Ascending aorta (tissue), 2 donors: Measurements from ENCODE around the gene CAMTA1. TPM values are rescaled to one million over a fixed set of nuclear protein-coding genes. Genes with fewer than 3 reads are reported as not detected.

Experiments
- DNase-seq, 2 donors: peaks; one replicate each; pipeline ENCODE4 v3.0.0-alpha.2; 2019; ENCODE audit warnings: low spot score in 2 of 2
- H3K27ac ChIP-seq, 2 donors: fragments of 200-600 bp; sonication (generic); one replicate each; pipeline ENCODE4 v1.5.1; 2016 to 2017; ENCODE audit warnings: mild to moderate bottlenecking in 1 of 2
- H3K27me3 ChIP-seq: fragments of 200-600 bp; sonication (generic); one replicate; pipeline ENCODE4 v1.5.1; 2017
- H3K36me3 ChIP-seq, 2 donors: fragments of 200-600 bp; sonication (generic); one replicate each; pipeline ENCODE4 v1.5.1; 2016
- H3K4me1 ChIP-seq, 2 donors: fragments of 200-600 bp; sonication (generic); one replicate each; pipeline ENCODE4 v1.5.1; 2016 to 2017; ENCODE audit warnings: mild to moderate bottlenecking in 1 of 2
- H3K4me3 ChIP-seq, 2 donors: fragments of 200-600 bp; sonication (generic); one replicate each; pipeline ENCODE4 v1.5.1; 2016 to 2017; ENCODE audit warnings: mild to moderate bottlenecking in 1 of 2
- H3K9me3 ChIP-seq, 2 donors: fragments of 200-600 bp; sonication (generic); one replicate each; pipeline ENCODE4 v1.5.1; 2016
- intact Hi-C: fragments of 100-400 bp; cut with DNase I; formaldehyde crosslinking; loops from one replicate; pipeline ENCODE4 v1.15.1; 2023
- total RNA-seq: library from RNA; depleted of rRNA; stranded (reverse); fragments of >200 nt; gene quantifications from one replicate; pipeline ENCODE4 v1.1.0, GENCODE V29; 2016
- TF ChIP-seq, protein P1 (sequence below), 3 experiments: fragments of 200-600 bp in 2 of 3; fragments of 450-650 bp in 1 of 3; sonication (generic) in 2 of 3; IDR thresholded peaks; one replicate each; pipeline ENCODE4 v1.5.1; 2016 to 2019; ENCODE audit warnings: antibody characterized with exemption in 3 of 3, mild to moderate bottlenecking in 1 of 3, moderate library complexity in 1 of 3

CAMTA1 gene
- total RNA-seq, 1 donor from 2014 or later: 53.3 TPM

DNA sequence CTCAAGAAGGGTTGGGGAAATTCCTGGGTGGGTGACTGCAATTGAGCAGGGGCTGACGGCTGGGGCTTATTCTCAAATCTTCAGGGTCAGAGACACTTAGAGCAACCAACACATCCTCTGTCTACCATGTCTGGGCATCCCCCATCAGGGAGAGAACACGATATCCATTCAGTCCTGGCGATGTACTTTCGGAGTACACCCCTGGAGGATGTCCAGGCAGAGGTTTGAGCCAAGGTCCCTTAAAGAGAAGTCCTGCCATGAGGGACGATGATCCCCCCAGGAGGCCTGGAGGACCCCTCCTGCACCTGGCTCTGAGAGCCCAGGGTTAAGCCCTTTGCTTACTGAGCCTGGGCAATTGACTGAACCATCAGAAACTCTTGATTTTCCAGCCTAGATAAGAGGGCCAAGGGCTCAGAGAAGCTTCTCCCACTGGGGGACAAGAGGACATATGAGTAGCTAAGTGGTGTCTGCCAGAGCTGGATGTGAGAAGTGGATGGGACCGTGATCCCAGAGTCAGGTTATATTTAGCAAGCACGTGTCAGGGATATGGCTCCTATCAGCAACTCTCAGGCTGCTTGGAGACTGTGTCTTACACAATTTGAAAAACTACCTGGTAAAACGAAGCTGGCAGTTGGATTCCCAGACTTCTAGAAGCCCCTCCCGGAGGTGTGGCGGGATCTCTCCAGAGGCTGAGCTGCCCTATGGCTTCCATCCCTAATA lies 732.5 kb downstream of the CAMTA1 start:
- intact Hi-C loops: no loop called here
- no peak overlapping the region for H3K27ac ChIP-seq
- H3K9me3 ChIP-seq: no peaks in the 10 kb centered on the region
- TF ChIP-seq, protein P1, sequence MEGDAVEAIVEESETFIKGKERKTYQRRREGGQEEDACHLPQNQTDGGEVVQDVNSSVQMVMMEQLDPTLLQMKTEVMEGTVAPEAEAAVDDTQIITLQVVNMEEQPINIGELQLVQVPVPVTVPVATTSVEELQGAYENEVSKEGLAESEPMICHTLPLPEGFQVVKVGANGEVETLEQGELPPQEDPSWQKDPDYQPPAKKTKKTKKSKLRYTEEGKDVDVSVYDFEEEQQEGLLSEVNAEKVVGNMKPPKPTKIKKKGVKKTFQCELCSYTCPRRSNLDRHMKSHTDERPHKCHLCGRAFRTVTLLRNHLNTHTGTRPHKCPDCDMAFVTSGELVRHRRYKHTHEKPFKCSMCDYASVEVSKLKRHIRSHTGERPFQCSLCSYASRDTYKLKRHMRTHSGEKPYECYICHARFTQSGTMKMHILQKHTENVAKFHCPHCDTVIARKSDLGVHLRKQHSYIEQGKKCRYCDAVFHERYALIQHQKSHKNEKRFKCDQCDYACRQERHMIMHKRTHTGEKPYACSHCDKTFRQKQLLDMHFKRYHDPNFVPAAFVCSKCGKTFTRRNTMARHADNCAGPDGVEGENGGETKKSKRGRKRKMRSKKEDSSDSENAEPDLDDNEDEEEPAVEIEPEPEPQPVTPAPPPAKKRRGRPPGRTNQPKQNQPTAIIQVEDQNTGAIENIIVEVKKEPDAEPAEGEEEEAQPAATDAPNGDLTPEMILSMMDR (IDR thresholded peaks at IDR 0.05): no peak
- H3K4me3 ChIP-seq: no peak overlapping the region
- no peaks in the 10 kb centered on the region for H3K36me3 ChIP-seq
- H3K27me3 ChIP-seq: no peaks in the 10 kb centered on the region
- H3K4me1 ChIP-seq: no peaks in the 10 kb centered on the region
- no peak for DNase-seq

DNA sequence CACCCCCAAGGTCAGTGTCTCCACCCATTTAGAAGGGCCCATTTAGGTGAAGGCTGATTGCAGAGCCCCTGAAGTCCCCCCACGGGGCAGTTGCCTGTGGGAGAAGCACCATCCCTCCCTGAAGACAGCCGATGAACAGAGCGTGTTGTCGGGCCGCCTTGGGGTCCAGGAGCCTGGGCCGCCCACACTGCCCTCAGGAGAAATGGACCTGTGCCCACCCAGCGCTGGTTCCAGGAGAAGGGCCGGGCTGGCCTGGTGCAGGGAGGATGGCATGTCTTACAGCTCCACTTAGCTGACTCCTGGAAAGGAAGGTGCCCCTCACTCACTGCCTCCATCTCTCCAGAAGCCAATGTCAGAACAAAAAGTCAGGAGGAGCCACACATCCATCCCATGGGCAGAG lies 733.2 kb downstream of the CAMTA1 start:
- no peaks in the 10 kb centered on the region for H3K4me1 ChIP-seq
- H3K27me3 ChIP-seq: no peaks in the 10 kb centered on the region
- H3K27ac ChIP-seq: no peak overlapping the region
- TF ChIP-seq, protein P1 (IDR thresholded peaks at IDR 0.05): no peak
- no peaks in the 10 kb centered on the region for H3K36me3 ChIP-seq
- no peak for DNase-seq
- H3K9me3 ChIP-seq: no peaks in the 10 kb centered on the region
- intact Hi-C loops: no loop called here
- H3K4me3 ChIP-seq: no peak overlapping the region

DNA sequence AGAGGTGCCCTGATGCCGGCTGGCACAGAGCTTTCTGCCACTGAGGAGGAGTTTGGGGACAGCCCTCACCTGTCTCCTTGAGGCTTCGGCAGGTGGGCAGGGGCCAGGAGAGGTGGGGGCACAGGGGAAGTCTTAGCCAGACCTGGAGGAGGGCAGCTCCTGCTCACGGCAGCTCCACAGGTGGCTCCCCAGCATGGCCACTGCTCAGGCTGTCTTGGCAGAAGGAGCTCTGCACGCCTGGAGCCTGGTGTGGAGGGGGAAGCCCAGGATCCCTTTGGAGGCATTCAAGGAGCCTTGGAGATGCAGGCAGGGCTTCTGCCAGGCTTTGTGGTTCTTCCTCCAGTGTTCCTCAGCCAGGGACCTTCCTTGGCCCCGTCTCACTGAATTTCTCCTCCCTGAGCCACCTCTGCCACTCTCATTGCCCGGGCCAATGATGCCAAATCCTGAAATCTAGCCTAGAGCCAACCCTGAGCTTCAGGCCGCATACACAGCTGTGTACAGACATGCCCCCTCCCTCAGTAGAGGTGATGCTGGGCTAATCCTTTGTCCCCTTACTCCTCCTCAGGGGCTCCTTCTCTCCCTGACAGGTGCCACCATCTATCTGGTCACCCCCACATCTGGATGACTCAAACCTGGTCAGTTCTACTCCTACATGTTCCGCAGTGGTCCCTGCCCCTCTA lies 734.1 kb downstream of the CAMTA1 start:
- Histone ChIP-seq H3K27me3 (no peaks in the 10 kb centered on the region), H3K9me3 (no peaks in the 10 kb centered on the region), H3K4me3 (no peak overlapping the region), H3K36me3 (no peaks in the 10 kb centered on the region), H3K4me1 (no peaks in the 10 kb centered on the region), H3K27ac (no peak overlapping the region)
- TF ChIP-seq, protein P1 (IDR thresholded peaks at IDR 0.05): no peak
- intact Hi-C loops: no loop called here
- no peak for DNase-seq

DNA sequence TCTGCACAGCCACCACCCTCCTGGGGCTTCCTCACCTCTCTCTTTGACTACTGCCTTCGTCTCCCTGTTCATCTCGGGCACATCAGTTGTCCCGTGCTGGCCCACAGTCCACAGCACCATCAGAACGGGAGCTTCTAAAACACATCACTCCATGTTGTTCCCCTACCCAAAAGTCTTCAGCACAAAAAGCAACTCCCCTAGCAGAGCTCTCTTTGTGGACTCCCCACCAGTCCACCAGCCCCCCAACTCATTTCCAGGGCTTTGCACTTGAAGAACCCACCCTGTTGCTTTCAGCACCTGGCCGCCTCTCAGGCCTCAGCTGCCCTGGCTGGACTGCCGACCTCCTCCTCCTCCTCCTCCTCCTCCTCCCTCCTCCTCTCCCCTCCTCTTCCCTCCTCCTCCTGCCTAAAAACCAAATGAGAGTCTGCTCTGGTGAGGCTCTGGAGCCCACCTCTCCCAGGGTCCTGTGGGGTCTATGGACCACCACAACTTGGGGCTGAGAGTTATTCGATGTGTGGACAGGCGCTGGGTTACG lies 734.7 kb downstream of the CAMTA1 start:
- no peak for DNase-seq
- H3K27ac ChIP-seq: no peak overlapping the region
- H3K4me1 ChIP-seq: no peaks in the 10 kb centered on the region
- H3K36me3 ChIP-seq: no peaks in the 10 kb centered on the region
- TF ChIP-seq, protein P1 (IDR thresholded peaks at IDR 0.05): no peak
- intact Hi-C loops: no loop called here
- H3K9me3 ChIP-seq: no peaks in the 10 kb centered on the region
- H3K4me3 ChIP-seq: no peak overlapping the region
- H3K27me3 ChIP-seq: no peaks in the 10 kb centered on the region

DNA sequence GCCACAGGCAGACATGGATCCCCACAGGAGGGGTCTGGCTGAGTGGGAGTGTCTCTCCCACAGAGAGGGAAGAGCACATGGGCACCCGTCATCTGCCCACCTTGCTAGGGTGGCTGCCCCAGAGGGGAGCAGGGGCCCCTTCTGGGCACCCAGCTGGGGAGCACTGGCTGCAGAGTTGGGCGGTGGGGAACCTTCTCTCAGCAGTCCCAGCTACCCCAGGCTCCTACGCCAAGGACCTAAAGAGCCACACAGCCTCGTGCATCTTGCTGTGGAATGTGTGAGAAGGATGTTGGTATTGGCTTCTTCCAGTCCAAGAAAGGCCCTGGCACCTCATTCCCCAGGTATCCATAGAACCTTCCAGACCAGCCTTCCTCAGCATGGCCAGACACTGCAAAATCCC lies 735.2 kb downstream of the CAMTA1 start:
- TF ChIP-seq, protein P1 (IDR thresholded peaks at IDR 0.05): no peak
- H3K36me3 ChIP-seq: no peaks in the 10 kb centered on the region
- no peak overlapping the region for H3K4me3 ChIP-seq
- no peaks in the 10 kb centered on the region for H3K9me3 ChIP-seq
- no peaks in the 10 kb centered on the region for H3K27me3 ChIP-seq
- no peak for DNase-seq
- no peaks in the 10 kb centered on the region for H3K4me1 ChIP-seq
- no peak overlapping the region for H3K27ac ChIP-seq
- intact Hi-C loops: no loop called here
